ENCODE data around the gene AUTS2.

DNA sequence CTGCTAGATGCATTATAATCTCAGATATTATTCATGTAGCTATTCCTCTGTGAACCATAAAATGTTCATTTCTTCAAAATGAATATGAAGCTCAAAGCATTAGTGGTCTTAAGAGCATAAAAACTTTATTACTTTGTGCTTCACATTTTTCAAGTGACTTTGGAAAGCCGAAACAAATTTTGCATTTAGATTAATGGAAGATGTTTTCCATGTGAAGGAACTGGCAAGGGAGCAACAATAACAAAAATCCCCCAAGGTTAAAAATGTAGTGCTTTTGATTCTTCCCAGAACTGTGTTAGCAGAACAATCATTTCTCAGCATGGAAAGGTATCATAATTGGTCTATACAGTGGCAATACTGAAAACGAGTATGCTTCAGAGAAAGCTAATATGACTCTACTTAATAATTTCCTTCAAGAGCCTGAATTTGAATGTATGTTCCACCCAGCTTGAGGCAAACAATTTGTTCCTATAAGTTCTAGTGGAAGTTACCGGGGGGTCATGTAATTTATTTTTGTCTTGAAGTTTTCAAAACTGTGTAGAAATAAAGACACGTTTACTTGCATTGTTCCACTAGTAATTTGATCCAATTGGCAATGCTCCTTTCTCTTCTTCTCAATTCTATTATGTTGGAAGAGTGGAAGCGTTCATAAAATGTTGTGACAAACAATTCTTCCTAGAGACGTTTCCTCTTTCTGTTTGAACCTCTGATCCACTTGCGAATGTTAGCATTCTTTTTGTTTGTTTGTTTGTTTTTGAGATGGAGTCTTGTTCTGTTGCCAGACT lies 665.4 kb downstream of the AUTS2 start:
- TF ChIP-seq, protein P1, sequence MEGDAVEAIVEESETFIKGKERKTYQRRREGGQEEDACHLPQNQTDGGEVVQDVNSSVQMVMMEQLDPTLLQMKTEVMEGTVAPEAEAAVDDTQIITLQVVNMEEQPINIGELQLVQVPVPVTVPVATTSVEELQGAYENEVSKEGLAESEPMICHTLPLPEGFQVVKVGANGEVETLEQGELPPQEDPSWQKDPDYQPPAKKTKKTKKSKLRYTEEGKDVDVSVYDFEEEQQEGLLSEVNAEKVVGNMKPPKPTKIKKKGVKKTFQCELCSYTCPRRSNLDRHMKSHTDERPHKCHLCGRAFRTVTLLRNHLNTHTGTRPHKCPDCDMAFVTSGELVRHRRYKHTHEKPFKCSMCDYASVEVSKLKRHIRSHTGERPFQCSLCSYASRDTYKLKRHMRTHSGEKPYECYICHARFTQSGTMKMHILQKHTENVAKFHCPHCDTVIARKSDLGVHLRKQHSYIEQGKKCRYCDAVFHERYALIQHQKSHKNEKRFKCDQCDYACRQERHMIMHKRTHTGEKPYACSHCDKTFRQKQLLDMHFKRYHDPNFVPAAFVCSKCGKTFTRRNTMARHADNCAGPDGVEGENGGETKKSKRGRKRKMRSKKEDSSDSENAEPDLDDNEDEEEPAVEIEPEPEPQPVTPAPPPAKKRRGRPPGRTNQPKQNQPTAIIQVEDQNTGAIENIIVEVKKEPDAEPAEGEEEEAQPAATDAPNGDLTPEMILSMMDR (IDR thresholded peaks at IDR 0.05; ENCODE audit: poor library complexity, severe bottlenecking): no peak
- TF ChIP-seq EZH2 (IDR thresholded peaks at IDR 0.05; ENCODE audit: borderline replicate concordance, insufficient read depth, low read length, poor library complexity, severe bottlenecking) (no peak), RAD21 (conservative IDR thresholded peaks at IDR 0.05) (no peak)
